ENCODE measurements around the gene ZNF157. TPM values are rescaled to one million over a fixed set of nuclear protein-coding genes. Genes with fewer than 3 reads are reported as not detected.

The ZNF157 gene
- total RNA-seq, 1 experiment from 2014 or later = 0.48 TPM

DNA sequence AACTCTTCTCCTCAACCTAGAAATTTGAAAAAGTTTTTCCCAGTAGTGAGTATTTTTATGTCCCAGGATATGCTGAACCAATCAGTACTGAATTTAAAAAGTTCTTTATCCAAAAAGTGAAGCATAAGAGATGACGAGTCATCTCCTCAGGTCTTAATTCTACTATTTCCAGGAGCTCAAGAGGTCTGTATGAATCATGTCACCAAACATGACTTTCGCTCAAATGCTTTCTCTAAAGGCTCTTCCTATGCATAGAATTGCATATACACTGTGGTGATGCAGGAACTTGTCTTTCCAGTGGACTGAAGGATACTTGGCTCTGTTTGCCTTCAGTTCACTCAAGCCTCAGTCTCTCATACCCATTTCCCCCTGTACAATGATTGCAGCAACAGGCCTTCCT is 76.6 kb downstream of the ZNF157 start:
- no peak for DNase-seq (ENCODE audit: low read depth)

- no peak for DNase-seq (ENCODE audit: low read depth)
Observed at GRCh38 chrX:47447607-47448006, 77.2 kb downstream of the ZNF157 start.

- no peak for DNase-seq (ENCODE audit: low read depth)
Observed at GRCh38 chrX:47448165-47448806, 77.9 kb downstream of the ZNF157 start.

DNA sequence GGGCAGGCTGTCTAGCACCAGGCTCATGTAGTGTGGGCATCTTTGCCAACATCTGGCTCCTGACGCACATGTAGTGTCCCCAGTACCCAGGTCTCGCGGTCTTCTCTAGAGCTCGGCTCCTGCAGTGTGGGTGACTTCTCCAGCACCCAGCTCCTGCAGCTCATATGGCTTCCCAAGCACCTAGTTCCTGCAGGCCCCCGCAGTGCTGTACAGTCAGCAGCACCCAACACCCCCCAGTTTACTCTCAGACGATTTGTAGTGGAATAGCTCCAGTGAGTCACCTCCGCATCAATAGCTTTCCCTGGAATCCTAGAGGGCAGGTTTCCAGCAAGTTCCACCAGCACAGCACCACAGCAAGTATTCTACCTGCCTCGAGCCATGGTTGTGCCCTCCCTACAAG is 81.7 kb downstream of the ZNF157 start:
- DNase-seq (ENCODE audit: low read depth) = no peak

DNA sequence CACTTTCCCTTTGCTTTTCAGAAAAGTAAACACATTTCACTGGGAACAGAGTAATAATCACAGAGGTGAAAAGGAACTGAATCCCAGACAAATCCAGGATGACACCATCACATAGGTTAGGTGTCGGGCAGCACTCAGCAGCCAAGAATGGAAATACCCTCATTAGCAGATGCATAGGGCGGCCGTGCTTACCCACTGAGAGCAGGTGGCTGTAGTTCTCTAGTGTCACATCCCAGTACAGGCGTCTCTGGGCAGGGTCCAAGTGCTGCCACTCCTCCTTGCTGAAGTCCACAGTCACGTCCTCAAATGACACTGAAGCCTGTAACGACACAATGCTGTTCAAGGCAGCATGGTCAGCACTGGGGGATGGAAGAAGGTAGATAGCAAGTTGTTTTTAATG is 85.7 kb downstream of the ZNF157 start:
- DNase-seq (ENCODE audit: low read depth) = no peak

DNA sequence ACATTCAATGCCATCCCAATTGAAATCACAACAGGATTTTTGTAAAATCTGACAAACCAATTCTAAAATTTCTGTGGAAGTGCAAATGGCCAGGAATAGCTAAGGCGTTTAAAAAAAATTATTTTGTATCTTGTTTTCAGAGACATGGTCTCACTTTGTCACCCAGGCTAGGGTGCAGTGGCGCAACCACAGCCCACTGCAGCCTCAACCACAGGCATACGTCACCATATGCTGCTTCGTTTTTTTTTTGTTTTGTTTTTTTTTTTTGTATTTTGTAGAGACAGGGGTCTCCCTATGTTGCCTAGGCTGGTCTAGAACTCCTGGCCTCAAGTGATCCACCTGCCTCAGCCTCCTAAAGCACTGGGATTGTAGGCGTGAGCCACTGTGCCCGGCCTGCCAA is 88.2 kb downstream of the ZNF157 start:
- no peak for DNase-seq (ENCODE audit: low read depth)

- DNase-seq (ENCODE audit: low read depth) = no peak
Observed at GRCh38 chrX:47460561-47460960, 90.2 kb downstream of the ZNF157 start.

Other genes starting within 250 kb of the ZNF157 start
- 172 and 213 TPM in 2 replicates for gene NDUFB11, start 225.9 kb upstream of the ZNF157 start, total RNA-seq (2014; rRNA removed; shearing (Covaris generic))
- 36.6 and 41.7 TPM in 2 replicates for gene RBM10, start 225.4 kb upstream of the ZNF157 start, total RNA-seq (2014; rRNA removed; shearing (Covaris generic))
- 254 and 283 TPM in 2 replicates for gene UBA1, start 176.7 kb upstream of the ZNF157 start, total RNA-seq (2014; rRNA removed; shearing (Covaris generic))
- 143 and 179 TPM in 2 replicates for gene CDK16, start 151.9 kb upstream of the ZNF157 start, total RNA-seq (2014; rRNA removed; shearing (Covaris generic))
- 35.5 and 36.4 TPM in 2 replicates for gene USP11, start 137.6 kb upstream of the ZNF157 start, total RNA-seq (2014; rRNA removed; shearing (Covaris generic))
- gene ZNF41, start 112.6 kb downstream of the ZNF157 start, total RNA-seq (2014; rRNA removed; shearing (Covaris generic)) = 15.1 and 15.3 TPM in 2 replicates
- 37.3 and 41.5 TPM in 2 replicates for gene ARAF, start 190.6 kb downstream of the ZNF157 start, total RNA-seq (2014; rRNA removed; shearing (Covaris generic))
- gene TIMP1, start 211.9 kb downstream of the ZNF157 start, total RNA-seq (2014; rRNA removed; shearing (Covaris generic)) = 737 and 969 TPM in 2 replicates
- 0.12 and 0.20 TPM in 2 replicates for gene SYN1, start 249.3 kb downstream of the ZNF157 start, total RNA-seq (2014; rRNA removed; shearing (Covaris generic))

Data from RPMI7951 (cell line).